Measurements from ENCODE around the gene PRKAG2.

DNA sequence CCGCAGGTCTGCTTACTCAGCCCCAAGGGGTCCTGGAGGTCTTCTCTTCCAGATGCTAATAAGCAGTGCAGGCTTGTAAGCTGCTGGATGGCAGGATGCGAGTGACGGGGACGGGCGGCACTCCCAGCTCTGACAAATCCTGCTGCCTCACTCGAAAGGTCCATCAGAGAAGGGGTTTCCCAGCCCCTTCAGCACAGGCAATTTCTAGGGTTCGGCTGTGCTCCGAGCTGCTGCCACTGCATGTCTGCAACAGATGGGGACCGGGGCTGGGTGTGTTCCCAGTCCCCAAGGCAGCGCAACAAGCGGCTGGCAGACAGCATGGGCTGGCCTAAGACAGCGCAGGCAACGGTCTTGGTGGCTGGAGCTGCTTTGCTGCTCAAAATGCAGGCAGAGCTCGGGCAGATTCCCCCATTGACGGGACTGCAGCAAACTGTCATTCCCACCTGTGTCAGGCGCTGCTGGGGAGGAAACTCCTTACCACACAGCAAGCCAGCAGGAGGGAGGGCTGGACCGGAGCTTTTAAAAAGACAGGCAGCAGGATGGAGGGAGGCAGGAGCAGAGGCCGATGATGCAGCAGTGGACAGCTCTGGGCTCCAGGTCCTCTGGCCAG lies 62.4 kb downstream of the PRKAG2 start:
- TF ChIP-seq, protein P1, sequence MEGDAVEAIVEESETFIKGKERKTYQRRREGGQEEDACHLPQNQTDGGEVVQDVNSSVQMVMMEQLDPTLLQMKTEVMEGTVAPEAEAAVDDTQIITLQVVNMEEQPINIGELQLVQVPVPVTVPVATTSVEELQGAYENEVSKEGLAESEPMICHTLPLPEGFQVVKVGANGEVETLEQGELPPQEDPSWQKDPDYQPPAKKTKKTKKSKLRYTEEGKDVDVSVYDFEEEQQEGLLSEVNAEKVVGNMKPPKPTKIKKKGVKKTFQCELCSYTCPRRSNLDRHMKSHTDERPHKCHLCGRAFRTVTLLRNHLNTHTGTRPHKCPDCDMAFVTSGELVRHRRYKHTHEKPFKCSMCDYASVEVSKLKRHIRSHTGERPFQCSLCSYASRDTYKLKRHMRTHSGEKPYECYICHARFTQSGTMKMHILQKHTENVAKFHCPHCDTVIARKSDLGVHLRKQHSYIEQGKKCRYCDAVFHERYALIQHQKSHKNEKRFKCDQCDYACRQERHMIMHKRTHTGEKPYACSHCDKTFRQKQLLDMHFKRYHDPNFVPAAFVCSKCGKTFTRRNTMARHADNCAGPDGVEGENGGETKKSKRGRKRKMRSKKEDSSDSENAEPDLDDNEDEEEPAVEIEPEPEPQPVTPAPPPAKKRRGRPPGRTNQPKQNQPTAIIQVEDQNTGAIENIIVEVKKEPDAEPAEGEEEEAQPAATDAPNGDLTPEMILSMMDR (IDR thresholded peaks at IDR 0.05): no peak
- no peak for TF ChIP-seq POLR2AphosphoS5 (IDR thresholded peaks at IDR 0.05)

All from breast epithelium (tissue), 3 donors.